CD4-positive, alpha-beta T cell (primary cell): Measurements from ENCODE around the gene TAS1R3. TPM values are rescaled to one million over a fixed set of nuclear protein-coding genes. Genes with fewer than 3 reads are reported as not detected.
A peak's percentile ranks its signal among the peaks of the same experiment; 100 is the strongest.

Source experiments
- ATAC-seq: fragments of 200-7000 bp; cut with Tn5 transposase; one replicate; pipeline ENCODE4 v1.10.0; 2022; ENCODE audit warnings: mild to moderate bottlenecking; ENCODE audit not compliant: poor library complexity
- CTCF ChIA-PET: fragments of 350-600 bp; sonication (Branson Sonifier 250); formaldehyde crosslinking; loops from one replicate; lab custom pipeline; 2021; ENCODE audit warnings: antibody characterized with exemption, inconsistent platforms; lab: Charles Lee
- POLR2A ChIA-PET: fragments of 350-600 bp; sonication (Branson Sonifier 250); formaldehyde crosslinking; loops from one replicate; lab custom pipeline; 2021; ENCODE audit warnings: antibody characterized with exemption, inconsistent platforms; lab: Charles Lee
- DNase-seq, 14 experiments: peaks; one replicate each; pipeline ENCODE4 v3.0.0-alpha.2; 2013 to 2020; ENCODE audit warnings: mixed read lengths in 2 of 14
- H3K27ac ChIP-seq, 2 donors: one replicate each; pipeline versions ENCODE4 v1.5.1 to v1.7.0; 2013; ENCODE audit warnings: low read length in 2 of 2, low read depth in 1 of 2, mild to moderate bottlenecking in 1 of 2
- H3K27me3 ChIP-seq, 2 experiments: 1 replicate in 1 of 2; 2 replicates in 1 of 2; pipeline versions ENCODE4 v1.6.1 to v1.7.0; 2013; ENCODE audit warnings: low read length in 2 of 2, control low read depth in 1 of 2, mild to moderate bottlenecking in 1 of 2, moderate library complexity in 1 of 2; ENCODE audit not compliant: insufficient read depth in 2 of 2, control insufficient read depth in 1 of 2
- H3K36me3 ChIP-seq: one replicate; pipeline ENCODE4 v1.6.1; 2013; ENCODE audit warnings: low read length, control low read depth; ENCODE audit not compliant: insufficient read depth
- H3K4me1 ChIP-seq: one replicate; pipeline ENCODE4 v1.6.1; 2013; ENCODE audit warnings: low read length, control low read depth; ENCODE audit not compliant: insufficient read depth
- H3K4me3 ChIP-seq: one replicate; pipeline ENCODE4 v1.5.1; 2013; ENCODE audit warnings: mild to moderate bottlenecking, low read length, moderate library complexity
- H3K9me3 ChIP-seq, 2 experiments: 1 replicate in 1 of 2; 2 replicates in 1 of 2; pipeline versions ENCODE4 v1.6.1 to v1.7.0; 2013; ENCODE audit warnings: low read length in 2 of 2, mild to moderate bottlenecking in 2 of 2, control low read depth in 1 of 2, moderate library complexity in 1 of 2; ENCODE audit not compliant: control insufficient read depth in 1 of 2, insufficient read depth in 1 of 2
- H3K27ac Mint-ChIP-seq: one replicate; pipeline ENCODE4 v1.8.0; 2020; ENCODE audit warnings: mixed read lengths
- H3K27me3 Mint-ChIP-seq: one replicate; pipeline ENCODE4 v1.8.0; 2021; ENCODE audit warnings: mixed read lengths
- H3K36me3 Mint-ChIP-seq: one replicate; pipeline ENCODE4 v1.8.0; 2021; ENCODE audit warnings: low read depth, mixed read lengths
- H3K4me1 Mint-ChIP-seq: one replicate; pipeline ENCODE4 v1.8.0; 2021; ENCODE audit warnings: low read depth, mixed read lengths
- H3K4me3 Mint-ChIP-seq: one replicate; pipeline ENCODE4 v1.8.0; 2020; ENCODE audit warnings: mild to moderate bottlenecking, mixed read lengths
- H3K9me3 Mint-ChIP-seq: one replicate; pipeline ENCODE4 v1.8.0; 2020; ENCODE audit warnings: mixed read lengths
- CTCF ChIP-seq: fragments of 200-600 bp; IDR thresholded peaks from one replicate; pipeline ENCODE4 v1.8.0; 2022; ENCODE audit warnings: antibody characterized with exemption, mild to moderate bottlenecking
- intact Hi-C, 2 experiments: fragments of 100-400 bp; cut with DNase I in 1 of 2; cut with micrococcal nuclease in 1 of 2; formaldehyde crosslinking; loops; one replicate each; pipeline versions ENCODE4 v1.15.1 to v1.9.0; 2023 to 2025; cut with DNase I, micrococcal nuclease
- total RNA-seq, 174 experiments: library from RNA in 2 of 174; stranded (reverse) in 2 of 174; gene quantifications; one replicate each; pipeline ENCODE4 v1.2.3 and lab custom pipeline; 2021 to 2026

Gene TAS1R3
- total RNA-seq, 2 experiments from 2014 or later, result 3.3 to 3.4 TPM

- H3K36me3 Mint-ChIP-seq, result no peaks in the 10 kb centered on the region
- peaks cover 37% of the 10 kb centered on the region for H3K4me1 ChIP-seq
- no peak overlapping the region for H3K4me3 ChIP-seq
- peaks cover 0 to 22% of the 10 kb centered on the region in 2 experiments for H3K9me3 ChIP-seq
- peaks cover 22 to 39% of the 10 kb centered on the region in 2 experiments for H3K27me3 ChIP-seq
- intact Hi-C loops, result no loop called here
- H3K27me3 Mint-ChIP-seq, result peaks cover 30% of the 10 kb centered on the region
- H3K36me3 ChIP-seq, result no peaks in the 10 kb centered on the region
- H3K4me3 Mint-ChIP-seq, result peak overlapping the region; percentile 80
- CTCF ChIA-PET, result interaction anchor here (2.0 kb wide), 1 partner anchor 18 kb away, joined by 9 read pairs; no protein-coding TSS in a partner anchor
- POLR2A ChIA-PET, result interaction anchor here (0.6 to 1.2 kb wide), 2 partner anchors 19 to 113 kb away, joined by 3 to 4 read pairs; no protein-coding TSS in a partner anchor
- TF ChIP-seq CTCF, result no peak
- peak overlapping the region; percentile 48 for H3K27ac Mint-ChIP-seq
- DNase-seq (no peak), ATAC-seq (no peak)
- peaks cover 23% of the 10 kb centered on the region for H3K4me1 Mint-ChIP-seq
- no peak overlapping the region for H3K27ac ChIP-seq
- H3K9me3 Mint-ChIP-seq, result no peaks in the 10 kb centered on the region
Measured at GRCh38 chr1:1352786-1353388, 21.8 kb downstream of the TAS1R3 start.

- Histone ChIP-seq H3K4me3 (no peak overlapping the region), H3K36me3 (no peaks in the 10 kb centered on the region), H3K27ac (no peak overlapping the region), H3K4me1 (peaks cover 38% of the 10 kb centered on the region), H3K9me3 (peaks cover 0 to 29% of the 10 kb centered on the region in 2 experiments), H3K27me3 (peaks cover 26 to 45% of the 10 kb centered on the region in 2 experiments)
- Mint-ChIP-seq H3K36me3 (no peaks in the 10 kb centered on the region), H3K9me3 (no peaks in the 10 kb centered on the region), H3K27me3 (peaks cover 35% of the 10 kb centered on the region), H3K4me1 (peaks cover 20% of the 10 kb centered on the region), H3K27ac (no peak overlapping the region), H3K4me3 (peak overlapping the region; percentile 80)
- ChIA-PET POLR2A (interaction anchor here (1.0 to 2.3 kb wide), 2 partner anchors 12 to 18 kb away, joined by 3 to 12 read pairs; no protein-coding TSS in a partner anchor), CTCF (interaction anchor here (2.0 kb wide), 1 partner anchor 18 kb away, joined by 9 read pairs; no protein-coding TSS in a partner anchor)
- no peak for TF ChIP-seq CTCF
- no peak for ATAC-seq
- intact Hi-C loops, result loop anchor here in 1 of 2 experiments (2.0 kb wide), 1 partner anchor 17 kb away; no protein-coding TSS in a partner anchor
- DNase-seq, result no peak
Measured at GRCh38 chr1:1353389-1354151, 22.5 kb downstream of the TAS1R3 start.
